Epithelial cell of proximal tubule (primary cell): ENCODE results near the gene CLEC16A. TPM values are rescaled to one million over a fixed set of nuclear protein-coding genes. Genes with fewer than 3 reads are reported as not detected.

Experiments used
- DNase-seq: peaks from one replicate; pipeline ENCODE4 v3.0.0-alpha.2; 2011; ENCODE audit warnings: low read depth
- H3K4me3 ChIP-seq: 2 replicates; pipeline ENCODE4 v1.5.1; 2011; ENCODE audit warnings: low read depth, mild to moderate bottlenecking, low read length
- CTCF ChIP-seq: conservative IDR thresholded peaks from 2 replicates; pipeline ENCODE4 v1.5.1; 2012; ENCODE audit warnings: low read depth, mild to moderate bottlenecking, low read length
- total RNA-seq: library from RNA; depleted of rRNA; stranded (reverse); fragments of >200 nt; gene quantifications from 2 replicates; pipeline ENCODE4 v1.2.3, GENCODE V29; 2015

The CLEC16A gene
- total RNA-seq, 1 donor from 2014 or later, result 15.6 TPM

- no peak for TF ChIP-seq CTCF
- no peak for DNase-seq
- H3K4me3 ChIP-seq, result no peak overlapping the region
These were observed 212.0 kb downstream of the CLEC16A start for GRCh38 chr16:11156401-11156800.

GRCh38 chr16:11157143-11157542 lies 212.8 kb downstream of the CLEC16A start:
- DNase-seq, result no peak
- no peak for TF ChIP-seq CTCF
- H3K4me3 ChIP-seq, result no peak overlapping the region

- DNase-seq, result no peak
- no peak overlapping the region for H3K4me3 ChIP-seq
- TF ChIP-seq CTCF, result no peak
These were observed 213.7 kb downstream of the CLEC16A start for GRCh38 chr16:11158018-11158417.

GRCh38 chr16:11159282-11159681 lies 214.9 kb downstream of the CLEC16A start:
- TF ChIP-seq CTCF, result no peak
- no peak overlapping the region for H3K4me3 ChIP-seq
- DNase-seq, result no peak

GRCh38 chr16:11160676-11161115 lies 216.3 kb downstream of the CLEC16A start:
- no peak for DNase-seq
- H3K4me3 ChIP-seq, result no peak overlapping the region
- no peak for TF ChIP-seq CTCF

GRCh38 chr16:11161439-11161838 lies 217.1 kb downstream of the CLEC16A start:
- no peak for TF ChIP-seq CTCF
- no peak for DNase-seq
- no peak overlapping the region for H3K4me3 ChIP-seq

GRCh38 chr16:11161974-11162373 lies 217.6 kb downstream of the CLEC16A start:
- TF ChIP-seq CTCF, result no peak
- DNase-seq, result no peak
- no peak overlapping the region for H3K4me3 ChIP-seq
